K562 (cell line): ENCODE results near the gene UNC5B.

ENCODE experiments used
- ZC3H4 ChIP-seq: sonication (generic); formaldehyde crosslinking; IDR thresholded peaks from 2 replicates; pipeline ENCODE4 v1.9.0; 2021; ENCODE audit warnings: missing genetic modification reagents, borderline replicate concordance
- TF ChIP-seq, protein P1 (sequence below), 3 experiments: IDR thresholded peaks in 2 of 3; conservative IDR thresholded peaks in 1 of 3; 2 replicates each; pipeline ENCODE4 v1.5.1; 2011 to 2012; ENCODE audit warnings: low read length in 3 of 3, mild to moderate bottlenecking in 3 of 3, control low read depth in 2 of 3, improper control_type of control experiment in 1 of 3, inconsistent platforms in 1 of 3, low read depth in 1 of 3, mixed read lengths in 1 of 3, moderate library complexity in 1 of 3; ENCODE audit not compliant: insufficient read depth in 2 of 3
- TF ChIP-seq, protein P2 (sequence below): fragments of 250-450 bp; sonication (Bioruptor Pico); IDR thresholded peaks from 2 replicates; pipeline ENCODE4 v1.4.0; 2020; ENCODE audit warnings: mild to moderate bottlenecking, moderate library complexity

DNA sequence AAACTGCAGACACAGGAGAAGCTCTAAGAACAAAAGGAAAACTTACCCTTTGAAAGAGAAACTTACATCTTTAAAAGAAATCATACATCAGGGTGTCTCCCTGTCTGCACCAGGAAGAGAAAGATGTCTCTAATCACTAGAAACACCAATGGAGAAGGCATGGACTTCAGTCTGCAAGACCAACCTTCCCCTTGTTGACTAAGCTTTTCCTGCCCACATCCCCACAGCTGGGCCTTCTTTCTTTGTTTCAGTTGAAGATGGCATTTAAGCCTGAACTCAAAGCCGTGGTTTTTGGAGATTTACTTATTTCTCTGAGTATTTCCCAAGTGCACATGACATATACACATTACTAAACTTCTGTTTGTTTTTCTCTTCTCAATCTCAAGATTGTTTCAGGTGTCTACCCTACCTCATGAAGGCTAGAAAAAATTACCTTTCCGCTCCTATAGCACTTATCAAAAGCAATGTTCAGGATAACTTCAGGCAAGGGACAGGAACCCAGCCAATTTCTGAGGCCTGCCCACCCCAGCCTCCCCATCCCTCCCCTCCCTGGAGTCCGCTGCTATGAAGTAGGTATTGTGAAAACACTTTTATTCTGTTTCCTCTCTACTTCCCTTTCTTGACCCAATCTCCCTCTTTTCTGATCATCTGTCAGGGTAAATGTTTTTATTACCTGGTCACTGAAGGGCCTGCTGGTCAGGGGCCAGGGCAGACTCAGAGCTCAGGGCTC lies 103.9 kb downstream of the UNC5B start:
- TF ChIP-seq ZC3H4 (CRISPR knock-in tag): no peak
- TF ChIP-seq, protein P1, sequence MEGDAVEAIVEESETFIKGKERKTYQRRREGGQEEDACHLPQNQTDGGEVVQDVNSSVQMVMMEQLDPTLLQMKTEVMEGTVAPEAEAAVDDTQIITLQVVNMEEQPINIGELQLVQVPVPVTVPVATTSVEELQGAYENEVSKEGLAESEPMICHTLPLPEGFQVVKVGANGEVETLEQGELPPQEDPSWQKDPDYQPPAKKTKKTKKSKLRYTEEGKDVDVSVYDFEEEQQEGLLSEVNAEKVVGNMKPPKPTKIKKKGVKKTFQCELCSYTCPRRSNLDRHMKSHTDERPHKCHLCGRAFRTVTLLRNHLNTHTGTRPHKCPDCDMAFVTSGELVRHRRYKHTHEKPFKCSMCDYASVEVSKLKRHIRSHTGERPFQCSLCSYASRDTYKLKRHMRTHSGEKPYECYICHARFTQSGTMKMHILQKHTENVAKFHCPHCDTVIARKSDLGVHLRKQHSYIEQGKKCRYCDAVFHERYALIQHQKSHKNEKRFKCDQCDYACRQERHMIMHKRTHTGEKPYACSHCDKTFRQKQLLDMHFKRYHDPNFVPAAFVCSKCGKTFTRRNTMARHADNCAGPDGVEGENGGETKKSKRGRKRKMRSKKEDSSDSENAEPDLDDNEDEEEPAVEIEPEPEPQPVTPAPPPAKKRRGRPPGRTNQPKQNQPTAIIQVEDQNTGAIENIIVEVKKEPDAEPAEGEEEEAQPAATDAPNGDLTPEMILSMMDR (IDR thresholded peaks at IDR 0.05 in 2 of 3, conservative IDR thresholded peaks at IDR 0.05 in 1 of 3; ENCODE audit: insufficient read depth in 2 of 3, low read depth in 1 of 3, low read length in 3 of 3): no peak
- TF ChIP-seq, protein P2, sequence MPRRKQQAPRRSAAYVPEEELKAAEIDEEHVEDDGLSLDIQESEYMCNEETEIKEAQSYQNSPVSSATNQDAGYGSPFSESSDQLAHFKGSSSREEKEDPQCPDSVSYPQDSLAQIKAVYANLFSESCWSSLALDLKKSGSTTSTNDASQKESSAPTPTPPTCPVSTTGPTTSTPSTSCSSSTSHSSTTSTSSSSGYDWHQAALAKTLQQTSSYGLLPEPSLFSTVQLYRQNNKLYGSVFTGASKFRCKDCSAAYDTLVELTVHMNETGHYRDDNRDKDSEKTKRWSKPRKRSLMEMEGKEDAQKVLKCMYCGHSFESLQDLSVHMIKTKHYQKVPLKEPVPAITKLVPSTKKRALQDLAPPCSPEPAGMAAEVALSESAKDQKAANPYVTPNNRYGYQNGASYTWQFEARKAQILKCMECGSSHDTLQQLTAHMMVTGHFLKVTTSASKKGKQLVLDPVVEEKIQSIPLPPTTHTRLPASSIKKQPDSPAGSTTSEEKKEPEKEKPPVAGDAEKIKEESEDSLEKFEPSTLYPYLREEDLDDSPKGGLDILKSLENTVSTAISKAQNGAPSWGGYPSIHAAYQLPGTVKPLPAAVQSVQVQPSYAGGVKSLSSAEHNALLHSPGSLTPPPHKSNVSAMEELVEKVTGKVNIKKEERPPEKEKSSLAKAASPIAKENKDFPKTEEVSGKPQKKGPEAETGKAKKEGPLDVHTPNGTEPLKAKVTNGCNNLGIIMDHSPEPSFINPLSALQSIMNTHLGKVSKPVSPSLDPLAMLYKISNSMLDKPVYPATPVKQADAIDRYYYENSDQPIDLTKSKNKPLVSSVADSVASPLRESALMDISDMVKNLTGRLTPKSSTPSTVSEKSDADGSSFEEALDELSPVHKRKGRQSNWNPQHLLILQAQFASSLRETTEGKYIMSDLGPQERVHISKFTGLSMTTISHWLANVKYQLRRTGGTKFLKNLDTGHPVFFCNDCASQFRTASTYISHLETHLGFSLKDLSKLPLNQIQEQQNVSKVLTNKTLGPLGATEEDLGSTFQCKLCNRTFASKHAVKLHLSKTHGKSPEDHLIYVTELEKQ: no peak
